Measurements from ENCODE around the gene ADGRL3. TPM values are rescaled to one million over a fixed set of nuclear protein-coding genes. Genes with fewer than 3 reads are reported as not detected.
"Not testable (repeated sequence)": the region's sequence is repeated elsewhere in the genome, so short reads cannot be mapped to it uniquely, and the experiment has no call there.

ADGRL3 gene
- total RNA-seq, 1 donor from 2014 or later: 5.9 TPM

- no peak for DNase-seq (ENCODE audit: low spot score)
Measured at GRCh38 chr4:61716426-61716825, 516.3 kb downstream of the ADGRL3 start.

- DNase-seq (ENCODE audit: low spot score): no peak
Measured at GRCh38 chr4:61723492-61723891, 523.4 kb downstream of the ADGRL3 start.

GRCh38 chr4:61727286-61727685 is 527.2 kb downstream of the ADGRL3 start:
- DNase-seq (ENCODE audit: low spot score): no peak

- DNase-seq (ENCODE audit: low spot score): no peak
Measured at GRCh38 chr4:61734409-61734808, 534.3 kb downstream of the ADGRL3 start.

- DNase-seq (ENCODE audit: low spot score): no peak
Measured at GRCh38 chr4:61739887-61740286, 539.8 kb downstream of the ADGRL3 start.

- no peak for DNase-seq (ENCODE audit: low spot score)
Measured at GRCh38 chr4:61740886-61741285, 540.8 kb downstream of the ADGRL3 start.

- no peak for DNase-seq (ENCODE audit: low spot score)
Measured at GRCh38 chr4:61741327-61742096, 541.4 kb downstream of the ADGRL3 start.

GRCh38 chr4:61750810-61751209 is 550.7 kb downstream of the ADGRL3 start:
- no peak for DNase-seq (ENCODE audit: low spot score)

- DNase-seq (ENCODE audit: low spot score): no peak
Measured at GRCh38 chr4:61752617-61753016, 552.5 kb downstream of the ADGRL3 start.

- DNase-seq (ENCODE audit: low spot score): no peak
Measured at GRCh38 chr4:61753739-61754138, 553.6 kb downstream of the ADGRL3 start.

- not testable (repeated sequence) for DNase-seq (ENCODE audit: low spot score)
Measured at GRCh38 chr4:61756937-61757336, 556.8 kb downstream of the ADGRL3 start.

GRCh38 chr4:61757983-61758382 is 557.9 kb downstream of the ADGRL3 start:
- DNase-seq (ENCODE audit: low spot score): not testable (repeated sequence)

- DNase-seq (ENCODE audit: low spot score): not testable (repeated sequence)
Measured at GRCh38 chr4:61758596-61758995, 558.5 kb downstream of the ADGRL3 start.

- DNase-seq (ENCODE audit: low spot score): not testable (repeated sequence)
Measured at GRCh38 chr4:61759245-61759644, 559.1 kb downstream of the ADGRL3 start.

- not testable (repeated sequence) for DNase-seq (ENCODE audit: low spot score)
Measured at GRCh38 chr4:61759885-61760284, 559.8 kb downstream of the ADGRL3 start.

GRCh38 chr4:61760820-61761219 is 560.7 kb downstream of the ADGRL3 start:
- DNase-seq (ENCODE audit: low spot score): no peak

GRCh38 chr4:61762722-61763627 is 562.8 kb downstream of the ADGRL3 start:
- no peak for DNase-seq (ENCODE audit: low spot score)

- no peak for DNase-seq (ENCODE audit: low spot score)
Measured at GRCh38 chr4:61763682-61764081, 563.6 kb downstream of the ADGRL3 start.

GRCh38 chr4:61764090-61764489 is 564.0 kb downstream of the ADGRL3 start:
- not testable (repeated sequence) for DNase-seq (ENCODE audit: low spot score)

GRCh38 chr4:61769444-61770167 is 569.5 kb downstream of the ADGRL3 start:
- DNase-seq (ENCODE audit: low spot score): not testable (repeated sequence)

GRCh38 chr4:61770456-61770855 is 570.3 kb downstream of the ADGRL3 start:
- no peak for DNase-seq (ENCODE audit: low spot score)
